Measurements from ENCODE around the gene MYT1. TPM values are rescaled to one million over a fixed set of nuclear protein-coding genes. Genes with fewer than 3 reads are reported as not detected.
"Not testable (repeated sequence)": the region's sequence is repeated elsewhere in the genome, so short reads cannot be mapped to it uniquely, and the experiment has no call there.

The MYT1 gene
- polyA plus RNA-seq, 1 donor from 2014 or later, result 35.8 TPM

GRCh38 chr20:64177384-64177783, 13.1 kb downstream of the MYT1 start:
- H3K4me3 ChIP-seq (ENCODE audit: low read length), result peak overlapping the region; percentile 51
- H3K9me2 ChIP-seq (ENCODE audit: insufficient read depth, low read length), result no peaks in the 10 kb centered on the region
- H3K27me3 ChIP-seq (ENCODE audit: insufficient read depth, low read depth, low read length), result no peaks in the 10 kb centered on the region
- peaks cover 14% of the 10 kb centered on the region for H3K36me3 ChIP-seq (ENCODE audit: insufficient read depth, low read length)
- peak overlapping the region; percentile 43 for H3K9ac ChIP-seq (ENCODE audit: low read length)
- peak overlapping the region; percentile 13 for H3K4me2 ChIP-seq (ENCODE audit: low read length)
- H4K20me1 ChIP-seq (ENCODE audit: insufficient read depth), result peaks cover 9% of the 10 kb centered on the region
- TF ChIP-seq REST (IDR thresholded peaks at IDR 0.05; ENCODE audit: borderline replicate concordance), result no peak
- TF ChIP-seq RAD21 (conservative IDR thresholded peaks at IDR 0.05), result no peak
- TF ChIP-seq POLR2AphosphoS5 (IDR thresholded peaks at IDR 0.05), result no peak
- no peak for TF ChIP-seq TAF1 (IDR thresholded peaks at IDR 0.05; ENCODE audit: low read depth)
- TF ChIP-seq CTCF (IDR thresholded peaks at IDR 0.05; ENCODE audit: poor library complexity, severe bottlenecking), result no peak
- TF ChIP-seq SMC3 (conservative IDR thresholded peaks at IDR 0.05; ENCODE audit: poor library complexity), result no peak
- no peak for TF ChIP-seq EP300 (conservative IDR thresholded peaks at IDR 0.05; ENCODE audit: poor library complexity, severe bottlenecking)
- no peak for TF ChIP-seq EZH2 (IDR thresholded peaks at IDR 0.05; ENCODE audit: borderline replicate concordance, insufficient read depth, low read length, poor library complexity, severe bottlenecking)
- TF ChIP-seq MXI1 (conservative IDR thresholded peaks at IDR 0.05; ENCODE audit: poor library complexity, severe bottlenecking), result no peak
- no peaks in the 10 kb centered on the region for H3F3A ChIP-seq (ENCODE audit: insufficient read depth, low read length, poor library complexity, severe bottlenecking)
- peaks cover 52% of the 10 kb centered on the region for H3K79me2 ChIP-seq (replicated peaks; ENCODE audit: insufficient read depth, low read length)
- H2AFZ ChIP-seq (ENCODE audit: low read depth, low read length), result no peak overlapping the region
- H3K27ac ChIP-seq (ENCODE audit: low read length), result peak overlapping the region; percentile 67
- no peaks in the 10 kb centered on the region for H3K9me3 ChIP-seq (ENCODE audit: low read length)

- Histone ChIP-seq H3F3A (ENCODE audit: insufficient read depth, low read length, poor library complexity, severe bottlenecking) (no peaks in the 10 kb centered on the region), H3K79me2 (replicated peaks; ENCODE audit: insufficient read depth, low read length) (peaks cover 54% of the 10 kb centered on the region), H2AFZ (ENCODE audit: low read depth, low read length) (no peak overlapping the region), H3K9me2 (ENCODE audit: insufficient read depth, low read length) (no peaks in the 10 kb centered on the region), H3K4me3 (ENCODE audit: low read length) (peak overlapping the region; percentile 51), H3K9me3 (ENCODE audit: low read length) (no peaks in the 10 kb centered on the region), H3K4me2 (ENCODE audit: low read length) (no peak overlapping the region), H3K9ac (ENCODE audit: low read length) (no peak overlapping the region), H4K20me1 (ENCODE audit: insufficient read depth) (peaks cover 9% of the 10 kb centered on the region), H3K36me3 (ENCODE audit: insufficient read depth, low read length) (peaks cover 14% of the 10 kb centered on the region), H3K27ac (ENCODE audit: low read length) (peak overlapping the region; percentile 67), H3K27me3 (ENCODE audit: insufficient read depth, low read depth, low read length) (no peaks in the 10 kb centered on the region)
- TF ChIP-seq POLR2AphosphoS5 (IDR thresholded peaks at IDR 0.05) (no peak), RAD21 (conservative IDR thresholded peaks at IDR 0.05) (no peak), EZH2 (IDR thresholded peaks at IDR 0.05; ENCODE audit: borderline replicate concordance, insufficient read depth, low read length, poor library complexity, severe bottlenecking) (no peak), MXI1 (conservative IDR thresholded peaks at IDR 0.05; ENCODE audit: poor library complexity, severe bottlenecking) (no peak), SMC3 (conservative IDR thresholded peaks at IDR 0.05; ENCODE audit: poor library complexity) (no peak), CTCF (IDR thresholded peaks at IDR 0.05; ENCODE audit: poor library complexity, severe bottlenecking) (no peak), REST (IDR thresholded peaks at IDR 0.05; ENCODE audit: borderline replicate concordance) (no peak), EP300 (conservative IDR thresholded peaks at IDR 0.05; ENCODE audit: poor library complexity, severe bottlenecking) (no peak), TAF1 (IDR thresholded peaks at IDR 0.05; ENCODE audit: low read depth) (no peak)
Measured at GRCh38 chr20:64177787-64178186, 13.5 kb downstream of the MYT1 start.

GRCh38 chr20:64178925-64179324, 14.7 kb downstream of the MYT1 start:
- H3K79me2 ChIP-seq (replicated peaks; ENCODE audit: insufficient read depth, low read length), result peaks cover 59% of the 10 kb centered on the region
- H3K36me3 ChIP-seq (ENCODE audit: insufficient read depth, low read length), result peaks cover 19% of the 10 kb centered on the region
- H3F3A ChIP-seq (ENCODE audit: insufficient read depth, low read length, poor library complexity, severe bottlenecking); H4K20me1 ChIP-seq (ENCODE audit: insufficient read depth); H3K9me3 ChIP-seq (ENCODE audit: low read length); H3K27me3 ChIP-seq (ENCODE audit: insufficient read depth, low read depth, low read length); H3K4me2 ChIP-seq (ENCODE audit: low read length); H2AFZ ChIP-seq (ENCODE audit: low read depth, low read length); H3K27ac ChIP-seq (ENCODE audit: low read length); H3K9me2 ChIP-seq (ENCODE audit: insufficient read depth, low read length); H3K9ac ChIP-seq (ENCODE audit: low read length); H3K4me3 ChIP-seq (ENCODE audit: low read length): not testable (repeated sequence)

Data from neural cell (in vitro differentiated cells).